ENCODE data around the gene TMEM238. TPM values are rescaled to one million over a fixed set of nuclear protein-coding genes. Genes with fewer than 3 reads are reported as not detected.
A peak's percentile ranks its signal among the peaks of the same experiment; 100 is the strongest.
"Not testable (repeated sequence)": the region's sequence is repeated elsewhere in the genome, so short reads cannot be mapped to it uniquely, and the experiment has no call there.

TMEM238 gene
- total RNA-seq, 1 donor from 2014 or later, result 0.40 TPM

DNA sequence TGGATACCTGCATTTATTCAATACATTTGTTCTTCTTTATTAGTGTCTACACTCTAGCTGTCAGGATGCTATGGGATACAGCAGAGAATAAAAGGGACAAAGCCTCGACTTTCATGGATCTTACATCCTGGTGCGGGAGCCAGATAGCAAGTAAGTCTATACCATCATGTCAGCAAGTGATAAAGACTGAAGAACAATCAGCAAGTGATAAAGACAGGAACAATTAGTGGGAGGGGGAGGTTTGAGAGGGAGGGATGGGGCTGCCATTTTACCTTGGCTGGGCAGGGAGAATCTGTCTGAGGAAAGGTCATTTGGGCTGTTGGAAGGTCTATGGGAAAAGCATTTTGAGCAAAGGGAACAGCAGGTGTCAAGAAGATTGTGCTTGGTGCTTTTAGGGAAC, 26.1 kb upstream of the TMEM238 start:
- Mint-ChIP-seq H3K36me3 (ENCODE audit: low read depth) (peaks cover 23% of the 10 kb centered on the region), H3K4me3 (peak overlapping the region; percentile 76), H3K9me3 (peaks cover 13% of the 10 kb centered on the region), H3K27me3 (ENCODE audit: low read depth) (peaks cover 32% of the 10 kb centered on the region), H3K4me1 (peaks cover 27% of the 10 kb centered on the region), H3K27ac (ENCODE audit: unreplicated experiment) (no peak overlapping the region)
- TF ChIP-seq, protein P1, sequence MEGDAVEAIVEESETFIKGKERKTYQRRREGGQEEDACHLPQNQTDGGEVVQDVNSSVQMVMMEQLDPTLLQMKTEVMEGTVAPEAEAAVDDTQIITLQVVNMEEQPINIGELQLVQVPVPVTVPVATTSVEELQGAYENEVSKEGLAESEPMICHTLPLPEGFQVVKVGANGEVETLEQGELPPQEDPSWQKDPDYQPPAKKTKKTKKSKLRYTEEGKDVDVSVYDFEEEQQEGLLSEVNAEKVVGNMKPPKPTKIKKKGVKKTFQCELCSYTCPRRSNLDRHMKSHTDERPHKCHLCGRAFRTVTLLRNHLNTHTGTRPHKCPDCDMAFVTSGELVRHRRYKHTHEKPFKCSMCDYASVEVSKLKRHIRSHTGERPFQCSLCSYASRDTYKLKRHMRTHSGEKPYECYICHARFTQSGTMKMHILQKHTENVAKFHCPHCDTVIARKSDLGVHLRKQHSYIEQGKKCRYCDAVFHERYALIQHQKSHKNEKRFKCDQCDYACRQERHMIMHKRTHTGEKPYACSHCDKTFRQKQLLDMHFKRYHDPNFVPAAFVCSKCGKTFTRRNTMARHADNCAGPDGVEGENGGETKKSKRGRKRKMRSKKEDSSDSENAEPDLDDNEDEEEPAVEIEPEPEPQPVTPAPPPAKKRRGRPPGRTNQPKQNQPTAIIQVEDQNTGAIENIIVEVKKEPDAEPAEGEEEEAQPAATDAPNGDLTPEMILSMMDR (conservative IDR thresholded peaks at IDR 0.05), result no peak
- no peak for DNase-seq (ENCODE audit: low read depth, low spot score)

DNA sequence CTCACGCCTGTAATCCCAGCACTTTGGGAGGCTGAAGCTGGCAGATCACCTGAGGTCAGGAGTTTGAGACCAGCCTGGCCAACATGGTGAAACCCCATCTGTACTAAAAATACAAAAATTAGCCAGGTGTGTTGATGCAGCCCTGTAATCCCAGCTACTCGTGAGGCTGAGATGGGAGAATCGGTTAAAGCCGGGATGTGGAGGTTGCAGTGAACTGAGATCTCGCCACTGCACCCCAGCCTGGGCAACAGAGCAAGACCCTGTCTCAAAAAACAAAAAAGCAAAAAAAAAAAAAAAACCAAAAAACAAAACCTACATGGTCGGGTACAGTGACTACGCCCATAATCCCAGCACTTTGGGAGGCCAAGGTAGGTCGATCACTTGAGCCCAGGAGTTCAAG, 25.1 kb upstream of the TMEM238 start:
- Mint-ChIP-seq H3K4me3 (peak overlapping the region; percentile 76), H3K36me3 (ENCODE audit: low read depth) (peaks cover 23% of the 10 kb centered on the region), H3K4me1 (peaks cover 27% of the 10 kb centered on the region), H3K27me3 (ENCODE audit: low read depth) (peaks cover 30% of the 10 kb centered on the region), H3K9me3 (peaks cover 13% of the 10 kb centered on the region)
- DNase-seq (ENCODE audit: low read depth, low spot score); H3K27ac Mint-ChIP-seq (ENCODE audit: unreplicated experiment): not testable (repeated sequence)

DNA sequence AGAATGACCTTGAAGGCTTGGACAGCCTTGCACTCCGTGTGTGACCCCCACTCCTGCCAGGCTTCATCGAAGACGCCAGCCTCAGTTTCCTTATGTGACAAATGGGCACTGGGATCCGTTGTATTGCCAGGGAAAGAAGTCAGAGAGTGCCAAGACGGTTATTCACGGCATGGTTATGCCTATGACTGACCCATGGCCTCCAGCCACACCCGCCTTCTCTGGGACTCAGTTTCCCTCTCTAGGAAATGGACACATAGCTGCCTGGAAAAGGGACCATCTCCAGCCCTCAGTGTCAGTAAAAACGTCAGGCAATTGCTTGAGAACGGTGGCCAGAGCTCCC, 24.4 kb upstream of the TMEM238 start:
- peaks cover 27% of the 10 kb centered on the region for H3K4me1 Mint-ChIP-seq
- peak overlapping the region; percentile 99 for H3K4me3 Mint-ChIP-seq
- TF ChIP-seq, protein P1 (conservative IDR thresholded peaks at IDR 0.05), result no peak
- peaks cover 30% of the 10 kb centered on the region for H3K27me3 Mint-ChIP-seq (ENCODE audit: low read depth)
- peak overlapping the region; percentile 97 for H3K27ac Mint-ChIP-seq (ENCODE audit: unreplicated experiment)
- DNase-seq (ENCODE audit: low read depth, low spot score), result no peak
- peaks cover 13% of the 10 kb centered on the region for H3K9me3 Mint-ChIP-seq
- H3K36me3 Mint-ChIP-seq (ENCODE audit: low read depth), result peaks cover 23% of the 10 kb centered on the region

DNA sequence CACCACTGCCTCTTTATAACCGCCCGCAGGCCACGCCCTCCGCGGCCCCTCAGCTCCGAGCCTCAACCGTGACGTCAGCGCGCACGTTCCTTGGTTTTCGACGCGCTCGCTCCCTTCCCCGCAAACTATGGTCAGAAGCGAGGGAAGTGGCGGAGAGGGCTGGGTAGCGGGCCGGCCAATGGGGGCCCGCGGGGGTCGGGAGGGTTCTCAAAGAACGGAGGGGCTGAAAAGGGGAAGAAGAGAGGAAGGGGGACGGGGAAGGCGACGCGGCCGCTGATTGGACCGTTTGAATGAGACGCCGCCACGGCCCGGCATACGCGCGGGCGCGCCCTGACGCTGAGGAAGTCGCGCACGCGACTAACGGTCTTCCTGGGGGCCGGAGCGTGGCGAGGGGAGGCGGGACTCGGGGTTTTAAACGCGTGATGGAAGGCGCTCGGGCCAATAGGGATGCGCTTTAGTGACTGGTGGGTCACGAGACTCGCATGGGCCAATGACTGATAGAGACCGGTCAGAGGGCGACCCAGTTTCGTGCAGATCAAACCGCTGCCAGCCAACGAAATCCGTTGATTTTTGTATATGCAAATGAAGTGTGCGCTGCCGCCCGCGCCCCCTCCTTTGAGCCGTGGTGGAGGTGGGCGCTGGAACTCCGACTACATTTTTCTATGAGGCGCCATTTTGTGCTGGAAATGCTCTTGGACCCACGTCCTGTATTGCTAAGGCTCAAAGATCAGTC, 23.9 kb upstream of the TMEM238 start:
- peak; percentile 93 for DNase-seq (ENCODE audit: low read depth, low spot score)
- Mint-ChIP-seq H3K27ac (ENCODE audit: unreplicated experiment) (peak overlapping the region; percentile 97), H3K9me3 (peaks cover 13% of the 10 kb centered on the region), H3K36me3 (ENCODE audit: low read depth) (peaks cover 27% of the 10 kb centered on the region), H3K27me3 (ENCODE audit: low read depth) (peaks cover 30% of the 10 kb centered on the region), H3K4me1 (peaks cover 32% of the 10 kb centered on the region), H3K4me3 (peak overlapping the region; percentile 99)
- TF ChIP-seq, protein P1 (conservative IDR thresholded peaks at IDR 0.05), result no peak

DNA sequence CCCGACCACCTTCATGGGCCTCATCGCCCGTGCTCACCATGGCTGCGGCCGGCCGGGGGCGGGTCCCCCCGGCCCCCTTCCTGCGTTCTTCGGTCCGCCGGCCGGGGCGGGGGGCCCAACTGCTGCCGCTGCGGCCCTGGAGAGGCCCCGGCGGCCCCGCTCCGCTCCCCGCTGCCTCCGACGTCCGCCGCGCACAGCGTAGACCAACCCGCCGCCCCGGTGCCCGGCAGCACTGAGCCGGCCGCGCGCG, 23.4 kb upstream of the TMEM238 start, which contains the start of gene UBE2S:
Gene UBE2S (minus strand): TSS at position 239 of the 250 bp plus-strand sequence. CDS start 199 bp downstream, at position 40.
- H3K27ac Mint-ChIP-seq (ENCODE audit: unreplicated experiment), result peak within 1 kb of the TSS; percentile 97
- peaks cover 33% of the 10 kb centered on the region for H3K4me1 Mint-ChIP-seq
- not testable (repeated sequence) for DNase-seq (ENCODE audit: low read depth, low spot score)
- peaks cover 13% of the 10 kb centered on the region for H3K9me3 Mint-ChIP-seq
- H3K36me3 Mint-ChIP-seq (ENCODE audit: low read depth), result peaks cover 32% of the 10 kb centered on the region
- H3K4me3 Mint-ChIP-seq, result peak within 1 kb of the TSS; percentile 99
- H3K27me3 Mint-ChIP-seq (ENCODE audit: low read depth), result peaks cover 30% of the 10 kb centered on the region

DNA sequence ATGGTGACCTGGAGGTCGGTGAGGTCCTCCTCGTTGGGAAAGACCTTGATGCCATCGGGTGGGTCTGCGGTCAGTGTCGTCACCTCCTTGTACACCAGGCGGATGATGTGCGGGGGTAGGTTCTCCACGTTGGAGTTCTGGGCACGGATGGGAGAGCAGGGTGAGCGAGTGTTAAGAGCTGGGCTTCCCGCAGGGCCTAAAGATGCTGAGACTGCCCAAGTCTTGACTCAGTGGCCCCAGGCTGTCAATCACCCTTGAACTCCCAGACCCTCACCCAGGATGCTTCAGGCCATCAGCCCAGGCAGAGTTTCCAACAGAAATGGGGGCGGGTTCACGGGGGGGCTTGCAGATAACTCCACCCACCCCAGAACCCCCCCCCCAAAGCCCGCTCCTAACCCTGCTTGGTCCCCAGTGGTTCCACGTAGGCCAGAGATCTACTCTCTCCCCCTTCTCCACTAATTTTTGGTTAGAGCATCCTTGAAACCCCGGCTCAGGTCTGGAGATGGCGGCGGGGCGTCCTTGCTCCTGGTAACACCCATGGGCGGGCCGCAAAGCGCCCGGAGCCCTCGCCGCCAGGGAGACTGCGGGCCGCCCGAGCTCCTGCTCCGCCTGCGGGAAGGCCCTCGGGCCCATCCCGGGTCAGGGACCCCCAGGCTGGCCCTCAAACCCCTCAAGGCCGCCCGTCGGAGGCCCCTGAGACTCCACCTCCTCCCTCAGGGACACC, 22.9 kb upstream of the TMEM238 start:
- H3K36me3 Mint-ChIP-seq (ENCODE audit: low read depth), result peaks cover 33% of the 10 kb centered on the region
- peak overlapping the region; percentile 93 for H3K4me3 Mint-ChIP-seq
- H3K9me3 Mint-ChIP-seq, result peaks cover 13% of the 10 kb centered on the region
- peaks cover 33% of the 10 kb centered on the region for H3K4me1 Mint-ChIP-seq
- peaks cover 30% of the 10 kb centered on the region for H3K27me3 Mint-ChIP-seq (ENCODE audit: low read depth)
- TF ChIP-seq, protein P1 (conservative IDR thresholded peaks at IDR 0.05), result no peak
- peak overlapping the region; percentile 69 for H3K27ac Mint-ChIP-seq (ENCODE audit: unreplicated experiment)
- no peak for DNase-seq (ENCODE audit: low read depth, low spot score)
